GF-D8 (cell line): ENCODE results near the gene PSMD14.

ENCODE experiments used
- DNase-seq: peaks from one replicate; lab custom pipeline; 2025; lab: John Stamatoyannopoulos, UW

The PSMD14 gene

GRCh38 chr2:161384864-161385263 is 76.6 kb downstream of the PSMD14 start:
- DNase-seq, result no peak

GRCh38 chr2:161386228-161386824 is 78.1 kb downstream of the PSMD14 start:
- DNase-seq, result no peak

GRCh38 chr2:161388146-161388779 is 80.0 kb downstream of the PSMD14 start:
- DNase-seq, result no peak

- no peak for DNase-seq
Measured at GRCh38 chr2:161391737-161392506, 83.7 kb downstream of the PSMD14 start.

- no peak for DNase-seq
Measured at GRCh38 chr2:161400076-161400475, 91.9 kb downstream of the PSMD14 start.

- DNase-seq, result no peak
Measured at GRCh38 chr2:161402297-161402696, 94.1 kb downstream of the PSMD14 start.

GRCh38 chr2:161406316-161406715 is 98.1 kb downstream of the PSMD14 start:
- DNase-seq, result no peak

- DNase-seq, result no peak
Measured at GRCh38 chr2:161407597-161407996, 99.4 kb downstream of the PSMD14 start.

GRCh38 chr2:161409308-161409907 is 101.2 kb downstream of the PSMD14 start:
- no peak for DNase-seq

- DNase-seq, result no peak
Measured at GRCh38 chr2:161412346-161412745, 104.1 kb downstream of the PSMD14 start.

GRCh38 chr2:161414042-161415033 is 106.1 kb downstream of the PSMD14 start:
- no peak for DNase-seq

GRCh38 chr2:161415034-161415986 is 107.1 kb downstream of the PSMD14 start:
- DNase-seq, result no peak

GRCh38 chr2:161415987-161416707 is 107.9 kb downstream of the PSMD14 start, which contains the start of gene TBR1:
TBR1 (plus strand) TSS chr2:161416297; CDS start chr2:161416411, 114 bp downstream.
- DNase-seq, result no peak

- DNase-seq, result no peak
Measured at GRCh38 chr2:161416708-161417437, 108.6 kb downstream of the PSMD14 start.

GRCh38 chr2:161417438-161418274 is 109.4 kb downstream of the PSMD14 start:
- no peak for DNase-seq

- DNase-seq, result no peak
Measured at GRCh38 chr2:161418275-161418714, 110.1 kb downstream of the PSMD14 start.

GRCh38 chr2:161418715-161419637 is 110.8 kb downstream of the PSMD14 start:
- DNase-seq, result peak; percentile 7
